IPS-20b (cell line): ENCODE data around the gene CSNK2A3.
"Not testable (repeated sequence)": the region's sequence is repeated elsewhere in the genome, so short reads cannot be mapped to it uniquely, and the experiment has no call there.

Experiments
- H3K27ac ChIP-seq: one replicate; pipeline ENCODE4 v1.5.1; 2013; ENCODE audit warnings: low read length
- H3K27me3 ChIP-seq: 2 replicates; pipeline ENCODE4 v1.6.1; 2013; ENCODE audit warnings: mild to moderate bottlenecking, low read length, inconsistent platforms; ENCODE audit not compliant: insufficient read depth
- H3K36me3 ChIP-seq: 2 replicates; pipeline ENCODE4 v1.6.1; 2013; ENCODE audit warnings: low read depth, mild to moderate bottlenecking, inconsistent platforms, low read length, moderate library complexity; ENCODE audit not compliant: insufficient read depth
- H3K4me1 ChIP-seq: 2 replicates; pipeline ENCODE4 v1.6.1; 2013; ENCODE audit warnings: mild to moderate bottlenecking, control low read depth, inconsistent platforms, low read length, moderate library complexity; ENCODE audit not compliant: insufficient read depth
- H3K4me3 ChIP-seq: 2 replicates; pipeline ENCODE4 v1.5.1; 2013; ENCODE audit warnings: mild to moderate bottlenecking, low read length, inconsistent platforms
- H3K9ac ChIP-seq: 2 replicates; pipeline ENCODE4 v1.6.1; 2013; ENCODE audit warnings: low read depth, mild to moderate bottlenecking, inconsistent platforms, low read length, moderate library complexity
- H3K9me3 ChIP-seq: 2 replicates; pipeline ENCODE4 v1.6.1; 2013; ENCODE audit warnings: mild to moderate bottlenecking, low read depth, low read length, inconsistent platforms; ENCODE audit not compliant: insufficient read depth

The CSNK2A3 gene

GRCh38 chr11:11352878-11353277, at the start of gene CSNK2A3:
Gene CSNK2A3 (minus strand): TSS chr11:11353250. CDS start chr11:11353119, 131 bp downstream.
- not testable (repeated sequence) for H3K36me3 ChIP-seq, H3K27ac ChIP-seq, H3K27me3 ChIP-seq, H3K9me3 ChIP-seq, H3K4me1 ChIP-seq, H3K4me3 ChIP-seq, H3K9ac ChIP-seq

GRCh38 chr11:11401960-11402535, 49.0 kb upstream of the CSNK2A3 start:
- H3K27ac ChIP-seq = no peak overlapping the region
- H3K36me3 ChIP-seq = no peaks in the 10 kb centered on the region
- H3K9ac ChIP-seq = no peak overlapping the region
- peaks cover 4% of the 10 kb centered on the region; the same call in 1 of the 2 replicates for H3K4me1 ChIP-seq
- H3K27me3 ChIP-seq = no peaks in the 10 kb centered on the region
- H3K4me3 ChIP-seq = no peak overlapping the region
- no peaks in the 10 kb centered on the region for H3K9me3 ChIP-seq

- Histone ChIP-seq H3K4me1 (peaks cover 4% of the 10 kb centered on the region; the same call in 1 of the 2 replicates), H3K27me3 (no peaks in the 10 kb centered on the region), H3K4me3 (no peak overlapping the region), H3K27ac (no peak overlapping the region), H3K9me3 (no peaks in the 10 kb centered on the region), H3K36me3 (no peaks in the 10 kb centered on the region), H3K9ac (no peak overlapping the region)
Measured at GRCh38 chr11:11400635-11401232, 47.7 kb upstream of the CSNK2A3 start.

GRCh38 chr11:11400121-11400520, 47.1 kb upstream of the CSNK2A3 start:
- H3K9me3 ChIP-seq = no peaks in the 10 kb centered on the region

GRCh38 chr11:11397781-11398180, 44.7 kb upstream of the CSNK2A3 start:
- Histone ChIP-seq H3K9ac (no peak overlapping the region), H3K27ac (no peak overlapping the region), H3K4me1 (no peaks in the 10 kb centered on the region), H3K27me3 (no peaks in the 10 kb centered on the region), H3K36me3 (no peaks in the 10 kb centered on the region), H3K9me3 (no peaks in the 10 kb centered on the region), H3K4me3 (no peak overlapping the region)

More at GRCh38 chr11:11400121-11400520, 47.1 kb upstream of the CSNK2A3 start:
- H3K27ac ChIP-seq = no peak overlapping the region
- H3K27me3 ChIP-seq = no peaks in the 10 kb centered on the region
- H3K9ac ChIP-seq = no peak overlapping the region
- no peaks in the 10 kb centered on the region for H3K36me3 ChIP-seq
- H3K4me1 ChIP-seq = peaks cover 4% of the 10 kb centered on the region; the same call in 1 of the 2 replicates
- H3K4me3 ChIP-seq = no peak overlapping the region

GRCh38 chr11:11397036-11397415, 44.0 kb upstream of the CSNK2A3 start:
- Histone ChIP-seq H3K4me1 (no peaks in the 10 kb centered on the region), H3K27me3 (no peaks in the 10 kb centered on the region), H3K27ac (no peak overlapping the region), H3K9me3 (no peaks in the 10 kb centered on the region), H3K36me3 (no peaks in the 10 kb centered on the region), H3K9ac (no peak overlapping the region), H3K4me3 (no peak overlapping the region)

- no peak overlapping the region for H3K27ac ChIP-seq
- no peaks in the 10 kb centered on the region for H3K4me1 ChIP-seq
- no peaks in the 10 kb centered on the region for H3K36me3 ChIP-seq
- H3K9me3 ChIP-seq = no peaks in the 10 kb centered on the region
- H3K9ac ChIP-seq = no peak overlapping the region
- H3K27me3 ChIP-seq = no peaks in the 10 kb centered on the region
- H3K4me3 ChIP-seq = no peak overlapping the region
Measured at GRCh38 chr11:11396301-11397035, 43.4 kb upstream of the CSNK2A3 start.

GRCh38 chr11:11395126-11395525, 42.1 kb upstream of the CSNK2A3 start:
- Histone ChIP-seq H3K4me3 (no peak overlapping the region), H3K27me3 (no peaks in the 10 kb centered on the region), H3K36me3 (no peaks in the 10 kb centered on the region), H3K27ac (no peak overlapping the region), H3K9me3 (no peaks in the 10 kb centered on the region), H3K9ac (no peak overlapping the region), H3K4me1 (no peaks in the 10 kb centered on the region)

- Histone ChIP-seq H3K27ac (no peak overlapping the region), H3K4me3 (no peak overlapping the region), H3K27me3 (no peaks in the 10 kb centered on the region), H3K36me3 (no peaks in the 10 kb centered on the region), H3K9me3 (no peaks in the 10 kb centered on the region), H3K9ac (no peak overlapping the region), H3K4me1 (no peaks in the 10 kb centered on the region)
Measured at GRCh38 chr11:11394241-11394640, 41.2 kb upstream of the CSNK2A3 start.

GRCh38 chr11:11391796-11392463, 38.9 kb upstream of the CSNK2A3 start:
- Histone ChIP-seq H3K9ac (no peak overlapping the region), H3K36me3 (no peaks in the 10 kb centered on the region), H3K27ac (no peak overlapping the region), H3K9me3 (no peaks in the 10 kb centered on the region), H3K4me1 (peaks cover under 1% of the 10 kb centered on the region; the same call in 1 of the 2 replicates), H3K4me3 (no peak overlapping the region), H3K27me3 (no peaks in the 10 kb centered on the region)

- H3K4me1 ChIP-seq = peaks cover 4% of the 10 kb centered on the region; the same call in 1 of the 2 replicates
- H3K9me3 ChIP-seq = no peaks in the 10 kb centered on the region
- no peak overlapping the region for H3K27ac ChIP-seq
- H3K27me3 ChIP-seq = no peaks in the 10 kb centered on the region
- H3K36me3 ChIP-seq = no peaks in the 10 kb centered on the region
- no peak overlapping the region for H3K4me3 ChIP-seq
- H3K9ac ChIP-seq = no peak overlapping the region
Measured at GRCh38 chr11:11391169-11391568, 38.1 kb upstream of the CSNK2A3 start.
